HG03097 (cell line): ENCODE results near the gene NR4A1.

Experiments used
- ATAC-seq: cut with Tn5 transposase; IDR thresholded peaks from one replicate; pipeline ENCODE4 v1.9.1; 2021; ENCODE audit not compliant: unreplicated experiment, low FRiP score

NR4A1 gene

DNA sequence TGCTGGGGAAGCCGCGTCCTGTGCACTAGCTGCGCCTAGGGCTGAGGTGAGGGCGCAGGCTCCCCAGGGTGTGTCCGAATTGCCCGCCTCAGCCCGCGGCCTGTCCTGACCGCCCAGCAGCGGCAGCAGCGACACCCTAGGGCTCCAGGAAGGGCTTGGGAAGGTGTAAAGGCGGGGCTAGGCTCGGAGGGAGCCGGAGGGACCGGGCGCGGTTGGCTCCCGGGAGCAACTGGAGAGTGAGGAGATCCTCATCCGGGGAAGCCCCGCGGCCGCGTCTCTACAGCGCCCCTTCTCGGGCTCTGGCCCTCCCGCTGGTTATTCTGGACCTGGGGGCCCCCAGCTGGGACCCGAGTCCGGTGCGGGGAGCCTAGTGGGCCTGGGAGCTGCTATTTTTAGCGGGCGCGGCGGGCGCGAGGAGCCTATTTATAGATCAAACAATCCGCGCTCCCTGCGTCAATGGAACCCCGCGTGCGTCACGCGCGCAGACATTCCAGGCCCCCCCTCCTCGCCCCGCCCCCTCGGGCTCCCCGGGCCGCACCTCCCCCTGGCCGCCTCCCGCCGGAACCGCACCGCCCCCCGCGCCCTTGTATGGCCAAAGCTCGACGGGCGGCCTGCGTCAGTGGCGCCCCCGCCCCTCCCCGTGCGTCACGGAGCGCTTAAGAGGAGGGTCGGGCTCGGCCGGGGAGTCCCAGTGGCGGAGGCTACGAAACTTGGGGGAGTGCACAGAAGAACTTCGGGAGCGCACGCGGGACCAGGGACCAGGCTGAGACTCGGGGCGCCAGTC is at the start of gene NR4A1:
Gene NR4A1, plus strand, starts transcription at position 685 of the 784 bp plus-strand sequence. CDS start 2,887 bp downstream, outside the sequence.
- peak; percentile 60 for ATAC-seq

DNA sequence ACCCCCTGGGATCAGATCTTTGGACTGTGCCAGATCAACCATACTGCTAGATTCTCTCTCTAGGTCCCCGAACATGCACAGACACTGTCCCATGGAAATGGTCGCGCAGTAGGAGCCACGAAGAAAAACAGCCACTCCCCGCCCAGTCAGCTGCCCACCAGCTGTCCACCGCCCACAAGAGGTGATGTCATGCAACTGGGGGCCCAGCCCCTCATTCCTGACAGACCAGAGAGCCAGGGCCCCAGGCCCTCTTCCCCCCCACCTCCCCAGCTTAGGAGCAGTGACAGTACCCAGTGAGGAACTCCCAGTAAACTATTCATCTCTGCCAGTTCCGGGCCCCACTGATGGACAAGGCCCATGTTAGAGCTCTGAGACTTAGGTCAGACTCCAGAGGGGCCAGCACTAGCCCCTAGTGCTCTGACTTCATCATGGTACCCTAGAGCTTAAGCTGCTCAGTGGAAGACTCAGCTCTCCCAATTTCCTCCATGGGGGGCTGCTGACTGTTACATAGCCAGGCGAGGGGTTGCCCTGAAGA is 48.2 kb upstream of the NR4A1 start:
- no peak for ATAC-seq

DNA sequence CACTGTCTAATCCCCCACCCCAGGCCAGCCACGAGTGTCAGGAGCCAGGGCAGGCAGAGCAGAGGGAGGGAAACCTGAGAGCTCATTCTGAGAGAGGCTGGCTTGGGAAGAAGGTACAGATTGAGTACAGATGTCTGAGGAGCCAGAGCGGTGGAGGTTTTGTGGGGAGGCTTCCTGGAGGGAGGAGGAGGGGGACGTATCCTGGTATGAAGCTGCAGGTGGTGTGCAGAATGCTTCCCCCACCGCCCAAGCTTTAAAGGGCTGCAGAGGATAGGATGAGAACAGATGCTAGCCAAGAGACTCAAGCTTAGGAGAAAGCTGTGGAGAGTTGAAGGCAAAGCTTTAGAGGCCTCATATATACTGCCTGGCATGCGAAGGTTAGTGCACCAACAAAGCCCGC is 47.7 kb upstream of the NR4A1 start:
- no peak for ATAC-seq

DNA sequence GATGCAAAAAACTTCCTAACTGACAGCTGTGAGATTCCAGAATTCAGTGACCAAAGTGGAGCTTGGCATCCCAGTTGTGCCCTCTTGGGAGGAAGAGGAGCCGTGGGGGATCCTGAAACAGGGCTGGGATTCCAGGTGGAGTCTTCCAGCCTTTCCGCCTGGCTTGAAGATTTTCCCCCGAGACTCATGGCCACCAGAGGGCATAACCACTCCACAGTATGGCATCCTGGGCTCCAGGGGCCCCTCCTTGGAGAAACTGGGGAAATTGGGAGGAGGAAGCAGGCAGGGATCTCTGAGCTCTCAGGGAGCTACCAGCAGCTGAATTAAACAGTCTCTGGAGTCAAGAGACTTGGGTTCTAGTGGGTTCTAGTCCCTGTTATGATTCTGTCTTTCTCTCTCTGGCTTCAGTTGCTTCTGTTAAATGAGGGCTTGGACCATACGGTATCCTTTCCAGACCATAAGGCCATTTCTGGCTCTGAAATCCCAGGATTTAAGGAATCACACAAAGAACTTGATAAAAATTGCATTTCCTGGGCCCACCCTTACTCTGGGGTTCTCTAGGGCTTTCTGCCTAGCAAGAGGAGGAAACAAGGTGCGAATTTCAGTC is 47.1 kb upstream of the NR4A1 start:
- no peak for ATAC-seq

DNA sequence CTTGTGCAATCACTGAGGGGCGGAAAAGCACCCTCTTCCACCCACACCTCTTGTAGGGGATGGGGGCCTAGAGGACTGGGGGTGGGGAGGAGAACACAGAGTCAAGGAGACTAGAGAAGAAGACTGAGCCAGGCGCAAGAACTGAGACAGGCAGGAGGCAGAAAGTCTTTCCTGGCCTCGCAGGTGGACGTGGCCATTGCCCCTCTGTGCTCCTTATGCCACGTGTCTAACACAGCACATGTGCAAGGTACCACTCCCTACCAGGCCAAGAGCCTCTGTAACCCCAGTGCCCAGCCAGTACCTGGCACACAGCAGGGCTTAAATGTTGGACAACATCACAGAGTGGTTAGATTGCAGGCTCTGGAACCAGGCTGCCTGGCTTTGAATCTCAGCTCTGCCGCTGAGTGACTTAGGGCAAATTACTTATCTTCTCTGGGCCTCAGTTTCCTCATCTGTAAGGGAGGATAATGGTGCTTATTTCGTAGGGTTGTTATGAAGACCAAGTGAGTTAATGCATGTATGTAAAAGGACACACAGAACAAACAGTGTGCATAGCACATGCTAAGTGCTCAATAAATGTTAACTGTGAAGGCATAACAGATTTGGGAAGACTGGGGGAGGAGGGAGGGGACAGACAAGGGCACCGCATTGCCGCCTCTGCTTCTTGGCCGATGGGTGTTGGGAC is 45.9 kb upstream of the NR4A1 start:
- ATAC-seq = no peak

DNA sequence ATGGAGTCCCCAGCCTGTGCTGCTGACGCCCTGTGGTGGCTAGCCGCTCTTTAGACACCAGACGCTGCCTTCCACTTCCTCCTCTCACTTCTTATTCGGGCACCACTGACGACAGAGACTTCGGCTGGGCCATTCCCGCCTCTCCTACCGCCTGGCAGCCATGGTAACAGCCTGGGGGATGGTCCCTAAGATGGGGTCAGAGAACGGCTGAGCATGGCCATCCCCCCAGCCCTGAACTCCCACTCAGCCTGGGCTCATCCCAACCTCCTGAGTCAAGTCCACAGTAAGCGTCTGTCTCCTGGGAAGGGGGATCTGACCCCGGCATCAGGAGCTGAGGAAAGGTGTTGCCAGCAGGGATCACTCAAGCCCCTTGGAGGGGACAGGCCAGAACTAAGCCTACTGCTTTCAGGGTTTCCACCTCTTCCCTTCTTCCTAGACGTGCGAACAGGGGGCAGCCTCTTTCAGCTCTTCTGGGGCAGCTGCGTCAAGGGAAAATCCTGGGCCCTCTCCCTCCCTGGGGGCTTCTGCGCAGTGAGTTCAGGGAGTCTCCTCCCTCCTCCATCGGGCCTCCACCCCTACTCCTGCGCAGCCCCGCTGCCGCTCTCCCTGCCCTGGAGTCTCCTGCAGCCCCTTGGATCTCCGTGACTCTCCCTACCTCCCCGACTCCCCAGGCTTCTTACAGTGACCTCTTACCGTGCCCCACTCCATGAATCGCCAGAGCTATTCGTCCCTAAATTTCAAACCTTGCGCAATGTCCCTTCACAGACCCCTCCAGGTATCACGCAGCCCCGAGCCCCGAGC is 45.1 kb upstream of the NR4A1 start:
- no peak for ATAC-seq

DNA sequence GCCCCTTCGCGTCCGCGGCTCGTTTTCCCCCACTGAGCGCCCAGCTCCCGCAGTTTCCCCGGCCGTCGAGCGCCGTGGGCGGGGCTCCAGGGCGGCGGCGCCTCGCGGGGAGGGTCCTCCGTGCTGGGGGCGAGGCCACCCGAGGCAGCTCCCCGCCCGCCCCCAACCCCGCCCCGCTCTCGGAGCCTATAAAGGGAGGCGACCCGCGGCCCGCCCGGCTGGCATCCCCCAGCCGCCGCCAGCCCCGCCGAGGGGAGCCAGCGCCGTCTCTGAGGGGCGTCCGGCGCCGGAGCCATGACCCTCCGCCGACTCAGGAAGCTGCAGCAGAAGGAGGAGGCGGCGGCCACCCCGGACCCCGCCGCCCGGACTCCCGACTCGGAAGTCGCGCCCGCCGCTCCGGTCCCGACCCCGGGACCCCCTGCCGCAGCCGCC is 44.5 kb upstream of the NR4A1 start, which contains the start of gene TAMALIN:
Gene TAMALIN, plus strand, starts transcription at position 221 of the 432 bp plus-strand sequence. Its CDS starts 74 bp downstream, at position 295.
- ATAC-seq = no peak

DNA sequence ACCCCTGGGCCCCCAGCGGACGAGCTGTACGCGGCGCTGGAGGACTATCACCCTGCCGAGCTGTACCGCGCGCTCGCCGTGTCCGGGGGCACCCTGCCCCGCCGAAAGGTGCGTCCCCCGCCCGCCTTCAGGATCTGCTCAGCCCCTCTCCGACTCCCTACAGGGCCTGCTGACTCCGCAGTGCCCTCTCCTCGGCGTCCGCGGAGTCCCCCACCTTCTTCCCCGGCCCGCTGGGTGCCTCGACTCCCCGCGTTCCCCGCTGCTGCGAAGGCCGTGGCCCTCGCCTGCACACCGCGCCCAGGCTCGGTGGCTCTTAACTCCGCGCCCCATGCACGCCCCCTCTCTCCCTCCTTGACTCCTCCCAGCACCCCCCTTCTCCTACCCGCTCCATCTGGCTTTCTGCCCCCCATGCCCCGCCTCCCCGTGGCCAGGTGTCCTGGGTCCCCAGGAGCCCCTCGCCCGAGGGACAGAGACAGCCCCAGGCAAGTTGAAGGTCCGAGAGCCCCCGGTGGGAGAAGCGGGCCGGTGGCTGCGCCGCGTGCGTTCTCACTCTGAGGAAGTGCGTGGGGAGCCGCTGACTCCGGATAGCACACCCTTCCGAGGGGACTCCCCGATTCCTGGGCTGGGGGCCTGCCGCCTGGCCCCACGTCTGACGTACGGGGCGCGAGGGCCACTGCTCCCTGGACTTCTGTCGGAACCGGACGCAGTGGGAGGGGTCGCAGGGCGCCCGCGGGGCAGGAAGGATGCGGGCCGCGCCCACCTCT is 43.9 kb upstream of the NR4A1 start:
- ATAC-seq = no peak

DNA sequence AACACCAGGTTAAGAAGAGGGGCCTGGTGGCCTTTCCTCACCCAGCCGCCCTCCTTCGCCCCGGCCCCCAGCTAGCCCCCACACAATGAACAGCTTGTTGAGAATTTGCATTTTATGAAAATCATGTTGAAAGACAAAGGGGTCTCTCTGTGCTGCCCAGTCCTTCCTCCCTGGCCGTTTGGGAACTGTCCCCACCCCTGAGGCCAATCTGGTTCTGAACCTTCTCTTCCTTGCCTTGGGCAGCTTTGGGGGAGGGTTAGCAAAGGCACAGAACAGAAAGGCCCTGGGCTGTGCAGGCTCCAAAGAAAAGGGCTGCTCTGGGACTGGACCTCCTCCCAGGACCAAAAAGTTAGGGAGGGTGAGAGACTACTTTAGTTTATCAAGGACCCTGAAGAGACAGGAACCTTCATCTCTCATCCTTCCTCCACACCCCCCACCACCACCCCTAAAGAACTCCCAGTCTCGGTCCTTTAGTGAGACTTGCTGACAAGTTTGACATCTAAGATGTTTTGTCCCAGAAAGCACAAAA is 43.2 kb upstream of the NR4A1 start:
- ATAC-seq = no peak

DNA sequence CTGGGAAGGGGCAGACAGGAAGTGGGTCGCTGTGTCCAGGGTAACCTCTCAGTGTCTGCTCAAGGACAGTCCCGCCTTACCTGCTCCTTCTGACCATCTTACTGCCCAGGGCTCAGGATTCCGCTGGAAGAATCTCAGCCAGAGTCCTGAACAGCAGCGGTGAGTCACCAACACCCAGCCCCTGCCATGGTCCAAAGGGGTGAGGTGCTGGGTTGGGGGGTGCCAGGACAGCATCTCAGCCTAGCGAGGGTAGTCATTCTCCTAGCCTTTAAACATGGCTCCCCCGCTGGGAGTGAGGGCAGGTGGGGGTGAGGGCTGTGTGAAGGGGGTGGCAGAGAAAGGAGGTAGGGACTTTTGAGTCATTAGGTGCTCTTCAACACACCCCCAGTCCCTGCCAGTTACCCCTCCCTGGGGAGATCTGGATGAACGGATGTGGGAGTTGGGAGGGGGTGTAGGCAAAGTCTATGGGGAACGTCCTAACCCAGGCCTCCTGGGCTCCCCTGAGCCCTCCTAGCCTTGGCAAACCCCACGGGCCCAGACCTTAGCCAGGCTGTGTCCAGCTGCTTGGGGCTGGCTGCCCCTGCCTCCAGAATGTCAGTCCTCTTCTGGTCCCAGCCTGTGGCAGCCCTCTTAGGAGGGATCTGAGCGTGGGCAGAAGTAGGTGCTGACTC is 42.0 kb upstream of the NR4A1 start:
- ATAC-seq = no peak

DNA sequence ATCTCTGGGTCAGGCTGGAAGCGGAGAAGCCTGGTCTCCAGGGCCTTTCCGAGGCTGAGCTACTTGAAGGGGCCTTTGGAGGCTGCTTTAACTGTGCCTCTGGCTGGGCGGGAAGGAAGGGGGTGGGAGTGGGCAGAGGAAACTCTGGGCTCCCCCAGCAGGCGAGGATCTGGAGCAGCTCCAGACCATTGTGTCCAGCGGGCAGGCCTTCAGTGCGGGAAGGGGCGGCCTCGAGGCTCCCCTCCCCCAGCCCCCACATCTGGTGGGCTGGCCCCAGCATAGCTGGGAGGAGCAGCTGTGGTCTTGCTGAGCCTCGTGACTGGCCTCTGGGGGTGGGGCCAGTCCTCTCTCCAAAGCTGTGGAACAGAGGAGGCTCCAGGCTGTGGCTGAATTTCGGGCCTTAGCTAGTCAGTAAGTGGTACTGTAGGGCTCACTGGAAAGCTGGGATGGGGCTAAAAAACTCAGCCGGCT is 41.1 kb upstream of the NR4A1 start:
- ATAC-seq = no peak

DNA sequence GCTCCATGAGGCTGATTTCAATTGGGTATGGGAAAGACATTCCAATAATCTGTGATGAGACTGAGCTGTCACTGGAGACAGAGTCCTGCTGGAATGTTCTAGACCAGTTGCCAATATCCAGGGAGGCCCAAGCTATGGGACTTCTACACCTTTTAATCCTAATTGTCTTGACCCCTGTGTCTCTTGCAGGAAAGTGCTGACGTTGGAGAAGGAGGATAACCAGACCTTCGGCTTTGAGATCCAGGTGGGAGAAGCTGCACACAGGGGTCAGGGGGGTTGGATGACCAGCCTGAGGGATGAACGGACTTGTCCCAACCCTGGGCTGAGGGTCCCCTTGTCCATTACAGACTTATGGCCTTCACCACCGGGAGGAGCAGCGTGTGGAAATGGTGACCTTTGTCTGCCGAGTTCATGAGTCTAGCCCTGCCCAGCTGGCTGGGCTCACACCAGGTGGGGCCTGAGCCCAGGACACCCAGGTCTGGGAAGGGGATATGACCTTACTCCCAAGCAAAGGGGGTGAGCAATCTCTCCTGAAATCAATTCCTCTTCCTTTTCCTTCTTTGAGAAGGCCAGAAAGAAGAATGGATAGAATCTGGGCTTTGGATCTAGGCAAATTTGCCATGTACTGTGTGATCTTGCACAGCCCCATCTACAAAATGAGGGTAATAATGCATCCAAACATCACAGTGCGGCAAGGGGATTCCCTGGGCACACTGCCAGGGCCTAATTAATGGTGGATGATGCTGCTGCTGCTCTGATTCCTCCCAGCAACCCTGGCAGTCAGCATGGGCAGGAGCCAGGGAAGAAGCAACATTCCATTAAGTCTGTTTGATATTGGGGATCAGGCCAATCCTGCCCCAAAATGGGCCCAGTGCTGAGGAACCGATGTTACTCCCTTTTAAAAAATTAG is 40.3 kb upstream of the NR4A1 start:
- ATAC-seq = no peak

DNA sequence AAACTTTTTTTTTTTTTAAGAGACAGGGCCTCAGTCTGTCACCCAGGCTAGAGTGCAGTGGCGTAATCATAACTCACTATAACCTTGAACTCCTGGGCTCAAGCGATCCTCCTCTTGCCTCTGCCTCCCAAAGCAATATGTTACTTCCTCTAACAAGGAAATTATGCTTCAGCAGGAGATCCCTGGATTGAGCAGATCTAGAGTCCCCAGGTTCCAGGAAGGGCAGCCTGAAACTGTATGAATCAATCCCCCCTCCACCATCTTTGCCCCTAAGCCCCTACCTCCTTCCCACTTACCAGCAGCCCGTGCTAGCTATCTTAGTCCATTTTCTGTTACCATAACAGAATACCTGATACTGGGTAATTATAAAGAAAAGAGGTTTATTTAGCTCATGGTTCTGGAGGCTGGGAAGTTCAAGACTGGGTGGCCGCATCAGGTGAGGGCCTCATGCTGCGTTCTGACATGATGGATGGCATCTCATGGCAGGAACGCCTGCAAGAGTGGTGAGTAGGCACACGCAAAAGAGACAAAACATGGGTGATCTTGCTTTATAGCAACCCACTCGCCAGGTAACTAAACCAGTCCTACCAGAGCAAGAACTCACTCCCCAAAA is 39.5 kb upstream of the NR4A1 start:
- no peak for ATAC-seq

DNA sequence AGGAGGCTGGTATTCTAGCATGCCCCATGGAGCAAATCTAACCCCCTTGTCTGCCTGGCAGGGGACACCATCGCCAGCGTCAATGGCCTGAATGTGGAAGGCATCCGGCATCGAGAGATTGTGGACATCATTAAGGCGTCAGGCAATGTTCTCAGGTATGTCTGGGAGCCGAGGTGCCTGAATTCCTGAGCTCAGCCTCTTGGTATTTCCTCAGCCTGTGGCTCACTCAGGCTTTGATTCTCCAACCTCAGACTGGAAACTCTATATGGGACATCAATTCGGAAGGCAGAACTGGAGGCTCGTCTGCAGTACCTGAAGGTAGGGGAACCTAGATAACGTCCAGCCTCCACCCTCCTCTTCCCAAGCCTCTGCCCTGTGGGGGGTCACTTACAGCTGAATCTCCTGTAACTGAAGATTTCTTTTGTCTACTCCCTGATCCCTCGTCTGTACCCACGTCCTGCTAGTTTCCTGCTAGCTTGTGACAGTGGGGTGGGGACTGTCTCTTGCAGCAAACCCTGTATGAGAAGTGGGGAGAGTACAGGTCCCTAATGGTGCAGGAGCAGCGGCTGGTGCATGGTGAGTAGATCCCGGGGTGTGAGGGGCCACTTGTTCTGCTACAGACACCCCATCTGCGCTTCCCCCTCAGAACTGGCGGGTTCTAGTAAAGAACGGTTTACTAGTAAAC is 37.5 kb upstream of the NR4A1 start:
- no peak for ATAC-seq

DNA sequence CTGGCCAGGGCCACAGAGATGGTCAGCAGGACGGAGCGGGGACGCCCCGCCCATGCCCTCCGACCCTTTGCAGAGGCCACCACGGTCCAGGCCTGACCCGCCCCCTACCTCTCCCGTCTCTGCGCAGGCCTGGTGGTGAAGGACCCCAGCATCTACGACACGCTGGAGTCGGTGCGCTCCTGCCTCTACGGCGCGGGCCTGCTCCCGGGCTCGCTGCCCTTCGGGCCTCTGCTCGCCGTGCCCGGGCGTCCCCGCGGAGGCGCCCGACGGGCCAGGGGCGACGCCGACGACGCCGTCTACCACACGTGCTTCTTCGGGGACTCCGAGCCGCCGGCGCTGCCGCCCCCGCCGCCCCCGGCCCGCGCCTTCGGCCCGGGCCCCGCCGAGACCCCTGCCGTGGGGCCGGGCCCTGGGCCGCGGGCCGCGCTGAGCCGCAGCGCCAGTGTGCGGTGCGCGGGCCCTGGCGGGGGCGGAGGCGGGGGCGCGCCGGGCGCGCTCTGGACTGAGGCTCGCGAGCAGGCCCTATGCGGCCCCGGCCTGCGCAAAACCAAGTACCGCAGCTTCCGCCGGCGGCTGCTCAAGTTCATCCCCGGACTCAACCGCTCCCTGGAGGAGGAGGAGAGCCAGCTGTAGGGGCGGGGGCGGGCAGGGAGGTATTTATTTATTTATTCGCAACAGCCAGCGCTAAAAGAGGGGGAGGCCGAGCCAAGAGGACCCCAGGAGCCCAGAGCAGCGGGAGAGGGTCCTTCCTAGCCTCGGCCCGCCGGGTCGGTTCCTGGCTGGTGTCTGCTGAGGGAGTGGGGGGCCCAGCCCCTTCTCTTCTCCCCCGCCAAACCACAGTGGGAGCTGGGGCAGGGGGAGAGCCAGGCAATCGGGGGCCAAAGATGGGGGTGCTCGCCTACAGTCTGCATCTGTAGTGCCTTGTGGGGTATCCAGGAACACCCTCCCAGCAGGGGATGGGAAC is 36.4 kb upstream of the NR4A1 start:
- ATAC-seq = no peak
